Heart left ventricle (tissue), 16 donors: ENCODE results near the gene SARM1. TPM values are rescaled to one million over a fixed set of nuclear protein-coding genes. Genes with fewer than 3 reads are reported as not detected.

Experiments
- ATAC-seq, 4 donors: fragments of 200-7000 bp; cut with Tn5 transposase; one replicate each; pipeline ENCODE4 v1.9.1; 2020 to 2022; ENCODE audit warnings: moderate library complexity in 4 of 4, mild to moderate bottlenecking in 3 of 4, moderate number of reproducible peaks in 1 of 4
- DNase-seq, 5 donors: peaks; one replicate each; pipeline ENCODE4 v3.0.0-alpha.2; 2020
- H3K27ac ChIP-seq, 12 donors: fragments of 200-600 bp; sonication (generic) in 4 of 12; one replicate each; pipeline versions ENCODE4 v1.5.0 to v1.8.0; 2016 to 2022; ENCODE audit warnings: mild to moderate bottlenecking in 2 of 12
- H3K27me3 ChIP-seq, 9 donors: fragments of 200-600 bp; sonication (generic) in 2 of 9; one replicate each; pipeline versions ENCODE4 v1.5.1 to v1.8.0; 2016 to 2022; ENCODE audit warnings: mild to moderate bottlenecking in 3 of 9
- H3K36me3 ChIP-seq, 9 donors: fragments of 200-600 bp; sonication (generic) in 2 of 9; one replicate each; pipeline versions ENCODE4 v1.5.0 to v1.8.0; 2018 to 2022; ENCODE audit warnings: mild to moderate bottlenecking in 2 of 9
- H3K4me1 ChIP-seq, 12 donors: fragments of 200-600 bp; sonication (generic) in 4 of 12; one replicate each; pipeline versions ENCODE4 v1.5.0 to v1.8.0; 2016 to 2022; ENCODE audit warnings: mild to moderate bottlenecking in 3 of 12
- H3K4me3 ChIP-seq, 12 donors: fragments of 200-600 bp; sonication (generic) in 4 of 12; one replicate each; pipeline versions ENCODE4 v1.5.0 to v1.8.0; 2017 to 2022; ENCODE audit warnings: mild to moderate bottlenecking in 9 of 12, moderate library complexity in 4 of 12
- H3K9me3 ChIP-seq, 12 donors: fragments of 200-600 bp; sonication (generic) in 4 of 12; one replicate each; pipeline versions ENCODE4 v1.5.0 to v1.8.0; 2016 to 2022; ENCODE audit warnings: mild to moderate bottlenecking in 1 of 12
- CTCF ChIP-seq, 12 donors: fragments of 200-600 bp; sonication (generic) in 4 of 12; IDR thresholded peaks; one replicate each; pipeline versions ENCODE4 v1.5.0 to v1.8.0; 2018 to 2022; ENCODE audit warnings: antibody characterized with exemption in 12 of 12, mild to moderate bottlenecking in 5 of 12
- POLR2A ChIP-seq, 2 donors: fragments of 450-650 bp; IDR thresholded peaks; one replicate each; pipeline ENCODE4 v1.6.1; 2017; ENCODE audit warnings: antibody characterized with exemption in 2 of 2, mild to moderate bottlenecking in 2 of 2, moderate library complexity in 2 of 2
- WGBS, 4 donors: extraction: QIAGEN DNeasy Blood & Tissue Kit in 2 of 4; methylation state at CpG; one replicate each; pipeline versions ENCODE4 v1.1.5 to v1.1.7; 2013 to 2018; 5-methylcytosine and 5-hydroxymethylcytosine counted together
- intact Hi-C, 10 donors: fragments of 100-400 bp; cut with DNase I; formaldehyde crosslinking; loops; one replicate each; pipeline versions ENCODE4 v1.11.1 to v1.14.2; 2022
- polyA plus RNA-seq, 2 donors: library from polyadenylated mRNA; stranded (reverse); fragments of 200-250 nt; gene quantifications; one replicate each; pipeline ENCODE4 v1.2.3, GENCODE V29; 2013
- total RNA-seq, 9 donors: library from RNA; depleted of rRNA in 2 of 9; stranded (reverse); fragments of >200 nt in 2 of 9; fragmentation: NEBNext Ultra II Directional in 3 of 9; extraction: Animal tissue kit (Norgen Biotek cat#: 25700) in 3 of 9; gene quantifications; one replicate each; pipeline versions ENCODE4 v1.1.0 to v1.2.4, GENCODE V29; 2016 to 2023
- donor health status: ischemic (EF 13 %, LVEDD 7.1; RV severe dilation, severe dysfunction).
- donor health status: healthy with polysubstance abuse.
- donor health status: DM: no; HTN: yes; CAD: no.
- donor health status: DM: no; HTN: no; CAD: no.
- donor health status: ischemic (EF 25% LVEDD 6.9; RV normal size, moderate dysfunction).
- donor health status: ischemic (EF 25% LVEDD 5.7; RV mildly dilated, moderate dysfunction).
- donor health status: healthy.
- donor health status: DM: yes; HTN: yes; CAD: no.
- donor health status: ischemic (EF 35%, LVEDD 5.7; RV mildly dilated, moderate dysfunction).
- donor health status: nonischemic (EF 11% LVEDD 7.7; RV severe dilation, severe dysfunction).
- donor health status: DM: yes; HTN: yes; CAD: no.
- donor health status: PGD.
- donor health status: ischemic (EF 29% LVEDD 5.4; RV normal size, mild dysfunction).
- donor health status: nonischemic (EF 23%, LVEDD 6.1; RV moderate dilation, normal function).

Gene SARM1
- total and polyA plus RNA-seq, 11 donors, result 3.7 to 11.3 (median 7.6) TPM

GRCh38 chr17:28363776-28364650 is 7.5 kb upstream of the SARM1 start:
- Histone ChIP-seq H3K4me3 (no peak overlapping the region), H3K27me3 (no peaks in the 10 kb centered on the region), H3K9me3 (no peaks in the 10 kb centered on the region), H3K27ac (no peak overlapping the region), H3K4me1 (peaks cover 0 to under 1% (median 0%) of the 10 kb centered on the region in 12 donors), H3K36me3 (peaks cover 0 to 66% (median 52%) of the 10 kb centered on the region in 9 donors)
- no peak for DNase-seq
- ATAC-seq, result no peak
- intact Hi-C loops, result no loop called here
- WGBS, 4 donors, result 85 to 92% (median 89%) methylated on average over 2 to 8 of the region's 8 CpGs
- TF ChIP-seq POLR2A (IDR thresholded peaks at IDR 0.05), result no peak

GRCh38 chr17:28364665-28365363 is 6.7 kb upstream of the SARM1 start, which contains the start of gene SEBOX:
SEBOX (minus strand) TSS chr17:28365199; CDS start chr17:28365151, 48 bp downstream.
- 78 to 91% (median 88%) methylated on average over 7 to 13 of the region's 13 CpGs for WGBS, 4 donors
- ATAC-seq (no peak), DNase-seq (no peak)
- Histone ChIP-seq H3K36me3 (peaks cover 0 to 58% (median 44%) of the 10 kb centered on the region in 9 donors), H3K9me3 (no peaks in the 10 kb centered on the region), H3K4me3 (no peak within 1 kb of the TSS), H3K27me3 (no peaks in the 10 kb centered on the region), H3K27ac (no peak within 1 kb of the TSS), H3K4me1 (peaks cover 0 to 2% (median 0%) of the 10 kb centered on the region in 12 donors)
- intact Hi-C loops, result no loop called here
- TF ChIP-seq POLR2A (IDR thresholded peaks at IDR 0.05) (no peak), CTCF (IDR thresholded peaks at IDR 0.05) (no peak)

- ATAC-seq (no peak), DNase-seq (no peak)
- Histone ChIP-seq H3K4me3 (no peak overlapping the region), H3K27me3 (no peaks in the 10 kb centered on the region), H3K27ac (no peak overlapping the region), H3K9me3 (no peaks in the 10 kb centered on the region), H3K4me1 (peaks cover 2 to 9% (median 3%) of the 10 kb centered on the region in 12 donors), H3K36me3 (peaks cover 0 to 51% (median 37%) of the 10 kb centered on the region in 9 donors)
- WGBS, 4 donors, result 89 to 94% (median 92%) methylated on average over 3 of the region's 3 CpGs
- no peak for TF ChIP-seq CTCF (IDR thresholded peaks at IDR 0.05)
- TF ChIP-seq POLR2A (IDR thresholded peaks at IDR 0.05), result no peak
- intact Hi-C loops, result no loop called here
Measured at GRCh38 chr17:28365487-28365886, 6.0 kb upstream of the SARM1 start.

GRCh38 chr17:28366605-28367004 is 4.9 kb upstream of the SARM1 start:
- DNase-seq (no peak), ATAC-seq (no peak)
- H3K9me3 ChIP-seq, result no peaks in the 10 kb centered on the region
- H3K4me1 ChIP-seq, result peaks cover 4 to 20% (median 10%) of the 10 kb centered on the region in 12 donors
- 71 to 92% (median 86%) methylated on average over 1 of the region's 1 CpG for WGBS, 4 donors
- no peak overlapping the region for H3K27ac ChIP-seq
- intact Hi-C loops, result no loop called here
- peaks cover 0 to 40% (median 26%) of the 10 kb centered on the region in 9 donors for H3K36me3 ChIP-seq
- H3K27me3 ChIP-seq, result no peaks in the 10 kb centered on the region
- no peak overlapping the region for H3K4me3 ChIP-seq
- TF ChIP-seq POLR2A (IDR thresholded peaks at IDR 0.05) (no peak), CTCF (IDR thresholded peaks at IDR 0.05) (no peak)
